GM18909 (cell line): ENCODE results near the gene SERPINB12.

Source experiments
- ATAC-seq: cut with Tn5 transposase; IDR thresholded peaks from one replicate; pipeline ENCODE4 v1.9.1; 2021; ENCODE audit warnings: mild to moderate bottlenecking; ENCODE audit not compliant: unreplicated experiment, poor library complexity

Gene SERPINB12

DNA sequence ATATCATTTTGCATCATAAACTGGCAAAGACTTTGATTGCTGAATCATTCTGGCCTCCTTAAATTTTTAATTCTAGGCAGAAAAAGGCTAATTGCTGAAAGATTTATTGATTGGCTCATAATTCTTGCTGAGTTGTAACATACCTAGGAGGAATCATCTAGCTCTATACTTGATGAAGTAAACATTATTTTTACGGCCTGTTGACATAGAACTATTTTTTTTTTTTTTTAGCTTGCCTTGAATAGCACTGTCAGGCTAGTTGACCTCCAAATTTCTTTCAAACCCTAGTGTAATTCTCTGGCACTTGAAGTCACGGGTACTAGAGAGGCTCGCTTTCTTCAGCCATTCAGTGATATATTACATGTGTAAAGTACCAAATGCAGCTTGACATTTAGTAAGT lies 2.8 kb downstream of the SERPINB12 start:
- no peak for ATAC-seq

DNA sequence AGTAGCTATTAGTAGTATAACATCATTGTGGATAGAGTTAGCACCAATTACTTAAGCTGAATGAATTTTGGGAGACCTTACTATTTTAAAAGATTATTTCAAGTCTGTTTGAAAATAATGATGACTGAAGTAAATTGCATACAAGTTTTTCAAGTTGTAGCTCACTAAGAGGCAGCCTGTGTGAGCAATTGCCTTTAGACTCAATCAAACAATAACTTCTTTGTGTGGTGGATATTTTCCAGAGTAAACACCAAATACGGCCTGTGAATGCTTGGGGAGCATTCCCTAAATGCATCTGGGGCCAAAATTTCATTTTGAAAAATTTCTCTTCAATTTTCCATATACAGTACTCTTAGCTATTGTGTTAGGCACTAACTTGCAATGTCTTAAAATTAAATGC lies 7.9 kb downstream of the SERPINB12 start:
- ATAC-seq: no peak

DNA sequence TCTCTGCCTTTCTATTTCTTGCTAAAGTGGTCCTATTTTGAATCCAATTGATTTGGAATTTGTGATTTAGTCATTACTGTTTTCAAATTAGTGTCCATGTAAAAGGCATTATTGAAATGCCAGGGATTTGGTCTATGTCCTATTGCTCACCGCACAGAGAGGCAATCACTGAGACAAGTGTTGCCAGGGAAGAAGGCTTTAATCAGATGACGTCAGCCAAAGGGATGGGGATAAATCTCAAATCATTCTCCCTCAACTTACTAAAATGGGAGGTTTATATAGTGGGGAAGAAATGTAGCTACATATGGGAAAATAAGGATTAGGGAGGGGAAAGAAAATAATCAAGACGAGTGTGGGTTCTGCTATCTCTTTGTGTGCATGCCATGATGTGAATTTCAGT lies 9.6 kb downstream of the SERPINB12 start:
- no peak for ATAC-seq

DNA sequence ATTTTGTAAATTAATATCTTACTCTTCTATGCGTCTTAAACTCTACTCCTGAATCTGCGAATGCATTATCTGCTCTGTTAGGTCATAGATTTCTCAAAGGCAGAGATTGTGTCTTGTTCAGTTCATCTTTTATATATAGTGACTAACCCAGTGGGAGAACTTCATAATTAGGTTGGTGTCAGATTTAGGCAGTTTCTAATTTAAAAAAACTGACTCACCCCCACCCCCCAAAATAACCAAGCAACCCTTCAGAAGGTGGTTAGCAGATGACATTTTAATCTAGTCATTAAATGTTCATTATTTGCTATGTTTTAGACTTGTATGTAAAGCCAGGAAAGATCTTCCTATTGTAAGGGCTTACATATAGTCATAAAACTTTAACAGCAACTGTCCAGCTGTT lies 10.4 kb downstream of the SERPINB12 start:
- no peak for ATAC-seq

DNA sequence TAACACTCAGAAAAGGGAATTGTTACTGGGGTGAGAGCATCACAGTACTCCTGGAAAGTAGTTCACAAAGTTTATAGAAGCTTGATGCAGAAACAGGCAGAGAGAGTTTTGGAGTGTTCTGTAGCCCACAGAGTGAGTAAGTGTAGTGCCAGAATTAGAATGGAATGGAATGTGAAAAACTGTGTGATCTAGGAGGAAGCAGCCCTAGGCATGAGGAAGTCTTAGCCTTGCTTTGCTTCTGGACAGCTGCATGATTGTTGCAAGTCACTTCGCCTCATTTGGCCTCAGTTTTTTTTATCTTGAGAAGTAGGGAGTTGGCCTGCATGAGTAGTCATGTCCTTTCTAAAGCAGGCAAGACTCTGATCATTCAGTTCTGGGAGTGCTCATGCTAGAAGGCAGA lies 10.9 kb downstream of the SERPINB12 start:
- no peak for ATAC-seq

DNA sequence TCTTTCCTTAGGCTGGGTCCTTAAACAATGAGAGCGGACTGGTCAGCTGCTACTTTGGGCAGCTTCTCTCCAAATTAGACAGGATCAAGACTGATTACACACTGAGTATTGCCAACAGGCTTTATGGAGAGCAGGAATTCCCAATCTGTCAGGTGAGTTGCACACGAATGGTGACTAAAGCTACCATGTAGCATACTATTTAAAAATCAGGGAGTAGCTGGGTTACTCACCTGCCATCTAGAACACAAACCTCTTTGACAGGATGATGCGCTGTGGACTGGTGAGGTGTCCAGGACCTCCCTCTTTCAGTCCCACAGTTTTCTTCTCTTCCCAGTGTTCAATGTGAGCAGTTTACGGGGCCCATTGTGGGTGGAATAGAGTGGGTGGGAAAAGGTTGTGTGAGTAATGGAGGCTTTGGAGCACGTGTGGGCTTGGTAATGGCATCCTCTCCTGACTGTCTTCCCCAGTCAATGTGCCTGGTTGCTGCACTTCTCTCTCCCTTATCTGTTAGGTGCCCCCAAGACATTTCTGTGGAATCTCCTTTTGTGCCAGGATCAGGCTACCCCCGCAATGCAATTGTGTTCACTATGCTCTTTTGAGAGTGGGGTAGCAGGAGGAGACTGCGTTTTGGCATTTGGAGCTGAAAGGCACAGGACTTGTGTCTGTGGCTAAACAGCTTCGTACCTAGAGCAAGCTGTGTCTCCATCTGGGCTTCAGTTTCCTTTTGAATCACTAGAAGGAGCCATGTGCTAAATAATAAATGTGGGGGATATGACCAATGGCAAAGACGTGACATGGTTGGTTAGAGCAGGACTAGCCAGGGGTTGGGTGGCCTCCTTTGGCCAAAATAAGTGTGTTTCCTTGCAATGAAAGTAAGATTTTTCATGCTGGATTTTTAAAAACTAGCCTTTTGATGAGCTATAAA lies 17.7 kb downstream of the SERPINB12 start:
- no peak for ATAC-seq

DNA sequence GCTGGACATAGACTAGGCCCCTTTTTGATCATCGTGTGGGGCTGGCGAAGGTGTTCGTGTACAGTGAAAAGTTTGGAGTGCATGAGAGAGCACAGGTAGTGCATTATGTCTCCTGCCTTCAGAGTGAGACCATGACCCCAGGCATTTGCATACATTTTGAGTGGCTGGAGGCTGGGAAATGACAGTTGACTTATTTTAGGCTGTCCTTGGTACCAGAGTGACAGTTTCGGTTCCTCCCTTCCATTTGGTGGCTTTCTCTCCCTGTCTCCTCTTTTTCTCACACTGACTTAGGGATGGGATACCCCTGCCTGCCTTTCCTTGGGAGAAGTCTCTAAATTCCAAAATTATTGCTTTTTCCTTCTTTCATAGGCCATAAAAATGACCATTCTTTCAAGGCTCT lies 20.1 kb downstream of the SERPINB12 start:
- ATAC-seq: peak; percentile 76

DNA sequence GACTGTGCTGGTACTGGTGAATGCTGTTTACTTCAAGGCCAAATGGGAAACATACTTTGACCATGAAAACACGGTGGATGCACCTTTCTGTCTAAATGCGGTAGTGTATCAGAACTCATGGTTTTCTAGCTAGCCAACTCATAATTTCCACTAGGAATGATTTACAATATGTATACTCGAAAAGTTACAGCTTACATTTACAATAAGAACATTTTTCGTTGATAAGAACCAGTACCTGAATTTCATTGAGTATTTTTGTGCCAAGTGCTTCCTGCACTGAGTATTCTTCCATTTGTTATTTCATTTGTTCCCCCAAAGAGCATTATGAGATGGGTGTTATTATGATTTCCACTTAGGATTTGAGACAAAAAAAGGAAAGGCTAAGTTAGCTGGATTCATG lies 21.9 kb downstream of the SERPINB12 start:
- no peak for ATAC-seq

DNA sequence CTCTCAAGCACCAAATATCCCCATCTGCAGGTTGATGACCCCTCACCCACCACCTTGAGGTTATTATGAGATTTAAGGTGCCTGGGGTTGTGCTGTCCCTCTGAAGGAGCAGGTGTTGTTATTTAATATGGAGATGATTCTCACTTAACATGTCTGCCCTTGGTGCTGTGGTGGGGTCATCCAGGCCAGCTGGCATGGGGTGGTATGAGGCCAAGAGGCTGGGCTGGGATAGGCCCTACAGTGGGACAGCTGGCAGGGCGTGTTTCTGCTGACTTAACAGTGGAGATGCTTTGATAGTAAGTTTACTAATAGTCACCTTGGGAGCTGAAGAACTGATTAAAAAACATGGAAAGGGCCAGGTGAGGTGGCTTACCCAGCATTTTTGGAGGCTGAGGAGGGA lies 22.4 kb downstream of the SERPINB12 start:
- ATAC-seq: no peak

DNA sequence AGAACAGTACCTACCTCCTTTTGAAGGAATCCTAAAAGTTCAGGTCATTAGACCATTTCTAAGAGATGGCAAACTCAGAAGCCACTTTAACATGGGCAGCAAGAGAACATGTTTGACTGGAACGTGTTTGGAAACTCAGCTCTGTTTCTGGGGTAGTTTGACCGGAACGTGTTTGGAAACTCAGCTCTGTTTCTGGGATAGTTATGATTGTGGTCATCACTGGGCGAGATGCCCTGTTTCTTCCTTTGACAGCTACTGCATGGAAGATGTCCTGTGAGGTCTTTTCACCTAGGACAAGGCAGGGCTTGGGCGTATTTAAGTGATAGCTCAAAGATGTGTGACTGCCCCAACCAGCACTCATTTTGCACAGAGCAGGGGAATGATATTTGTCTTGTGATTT lies 25.1 kb downstream of the SERPINB12 start:
- ATAC-seq: no peak

DNA sequence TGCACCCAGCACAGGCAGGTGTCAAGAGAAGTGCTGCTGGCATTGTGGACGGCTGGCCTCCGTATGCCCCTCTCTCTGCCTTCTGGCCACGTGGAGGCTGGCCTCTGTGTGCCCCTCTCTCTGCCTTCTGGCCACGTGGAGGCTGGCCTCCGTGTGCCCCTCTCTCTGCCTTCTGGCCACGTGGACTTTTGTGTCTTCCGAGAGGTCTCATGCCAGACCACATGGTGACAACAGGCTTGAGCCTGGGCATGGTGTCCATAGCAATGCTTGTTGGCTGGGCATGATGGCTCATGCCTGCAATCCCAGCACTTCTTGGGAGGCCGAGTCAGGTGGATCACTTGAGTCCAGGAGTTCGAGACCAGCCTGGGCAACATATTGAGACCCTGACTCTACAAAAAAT lies 25.7 kb downstream of the SERPINB12 start:
- no peak for ATAC-seq

DNA sequence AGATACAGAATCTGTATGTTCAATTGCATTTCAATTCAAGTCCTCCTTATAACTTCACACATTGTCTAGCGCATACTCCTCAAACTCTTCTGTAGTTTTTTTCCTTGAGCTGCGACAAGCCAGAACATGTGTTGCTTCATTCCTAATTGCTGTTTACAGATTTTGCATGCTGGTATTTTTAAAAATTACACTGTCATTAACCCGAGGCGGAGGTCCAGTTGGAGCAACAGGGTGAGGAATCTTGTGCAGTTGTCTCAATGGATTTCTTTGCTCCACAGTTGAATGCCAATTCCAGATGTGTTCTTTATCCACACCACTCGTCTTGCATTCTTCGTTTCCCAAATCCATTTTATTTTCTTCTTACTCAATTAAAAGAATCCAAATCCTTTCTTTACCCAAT lies 28.6 kb downstream of the SERPINB12 start:
- no peak for ATAC-seq

DNA sequence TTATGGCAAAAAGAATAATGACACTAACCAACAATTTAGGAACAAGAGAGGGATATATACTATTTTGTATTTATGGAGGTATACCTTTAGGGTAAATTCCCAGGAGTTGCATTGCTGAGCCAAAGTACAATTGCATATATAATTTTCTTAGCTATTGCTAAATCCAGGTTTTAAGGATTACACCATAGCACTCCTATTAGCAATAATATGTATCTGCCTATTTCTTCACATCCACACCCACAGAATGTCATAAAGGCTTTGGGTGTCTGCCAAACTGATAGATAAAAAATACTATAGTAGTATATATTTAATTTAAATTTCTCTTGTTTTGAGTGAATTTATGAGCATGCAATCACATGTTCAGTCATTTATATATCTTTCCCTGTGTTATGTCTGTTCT lies 33.5 kb downstream of the SERPINB12 start:
- ATAC-seq: no peak

DNA sequence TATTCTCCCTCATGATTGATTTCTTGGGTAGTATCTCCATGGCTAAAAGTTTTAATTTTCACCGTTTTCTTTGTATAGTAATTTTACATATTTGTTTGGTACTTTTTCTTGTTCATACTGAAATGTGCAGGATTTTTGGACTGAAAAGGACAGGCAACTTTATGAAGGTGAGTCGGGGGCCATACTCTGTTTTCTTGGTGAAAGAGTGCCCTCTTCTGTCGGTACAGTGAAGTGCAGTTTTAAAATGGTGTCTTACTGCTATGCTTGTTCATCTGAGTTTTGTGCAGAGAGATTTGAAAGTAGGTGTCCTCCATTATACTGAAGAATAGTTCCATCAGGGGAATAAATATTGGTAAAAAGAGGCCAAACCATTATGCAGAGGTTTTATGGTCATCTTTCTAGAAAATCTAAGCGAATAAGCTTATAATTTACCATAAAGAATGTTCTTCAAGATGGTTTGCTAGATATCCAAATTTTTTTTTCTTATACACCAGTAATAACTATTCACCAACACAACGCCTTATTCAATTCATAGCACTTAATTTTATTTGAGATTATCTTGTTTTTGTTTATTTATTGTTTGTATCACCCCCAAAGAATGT lies 36.3 kb downstream of the SERPINB12 start:
- ATAC-seq: no peak

DNA sequence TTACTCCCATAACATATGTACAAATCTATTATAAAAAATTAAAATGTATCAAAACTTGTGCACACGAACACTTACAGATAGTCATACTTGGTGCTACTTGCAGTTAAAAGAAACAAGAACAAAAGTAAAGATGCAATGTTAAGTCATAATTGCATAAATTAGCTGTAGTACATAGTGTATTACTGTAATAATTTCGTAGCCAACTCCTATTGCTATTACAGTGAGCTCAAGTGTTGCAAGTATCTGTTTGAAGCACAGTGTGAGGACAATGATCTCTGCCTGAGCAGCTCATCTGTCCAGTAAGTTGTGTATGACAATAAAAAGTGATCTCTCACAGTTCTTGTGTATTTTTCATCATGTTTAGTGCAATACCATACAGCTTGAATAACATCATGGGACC lies 37.4 kb downstream of the SERPINB12 start:
- ATAC-seq: no peak

DNA sequence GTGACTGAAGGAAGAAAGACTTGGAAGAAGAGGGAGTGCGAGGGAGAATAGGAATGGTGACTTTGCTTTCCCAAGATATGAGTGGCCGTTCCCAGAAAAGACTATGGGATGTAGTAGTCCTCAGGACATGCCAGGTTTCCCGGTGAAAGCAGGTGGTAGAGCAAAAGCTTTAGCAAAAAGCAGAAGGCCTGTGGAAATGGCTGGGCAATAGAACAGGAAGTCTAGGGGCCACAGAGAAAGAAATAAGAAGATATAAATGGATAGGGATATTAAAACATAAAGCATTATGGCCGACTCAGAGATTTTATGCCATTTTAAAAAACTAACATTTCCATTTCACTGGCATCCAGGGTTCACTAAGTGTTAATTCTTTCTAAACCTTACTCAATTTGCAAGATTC lies 43.8 kb downstream of the SERPINB12 start:
- no peak for ATAC-seq

DNA sequence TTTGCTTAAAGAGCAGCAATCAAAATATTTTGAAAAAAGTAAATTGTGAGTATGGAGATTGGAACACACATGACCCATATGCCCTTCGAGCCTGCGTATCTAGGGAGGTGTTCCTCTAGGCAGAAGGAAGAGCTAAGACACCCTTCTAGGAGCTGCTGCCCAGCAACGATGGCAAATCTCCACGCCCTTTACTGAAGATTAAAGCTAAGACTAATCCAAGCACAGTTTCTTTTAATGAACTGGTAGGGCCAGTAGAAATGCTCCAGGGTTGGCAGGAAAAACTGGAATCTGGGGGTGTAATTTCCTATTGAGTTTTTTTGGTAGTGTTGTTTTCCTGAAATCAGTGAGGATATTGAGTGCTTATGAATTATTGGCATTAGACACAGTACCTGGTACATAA lies 44.3 kb downstream of the SERPINB12 start:
- ATAC-seq: no peak

DNA sequence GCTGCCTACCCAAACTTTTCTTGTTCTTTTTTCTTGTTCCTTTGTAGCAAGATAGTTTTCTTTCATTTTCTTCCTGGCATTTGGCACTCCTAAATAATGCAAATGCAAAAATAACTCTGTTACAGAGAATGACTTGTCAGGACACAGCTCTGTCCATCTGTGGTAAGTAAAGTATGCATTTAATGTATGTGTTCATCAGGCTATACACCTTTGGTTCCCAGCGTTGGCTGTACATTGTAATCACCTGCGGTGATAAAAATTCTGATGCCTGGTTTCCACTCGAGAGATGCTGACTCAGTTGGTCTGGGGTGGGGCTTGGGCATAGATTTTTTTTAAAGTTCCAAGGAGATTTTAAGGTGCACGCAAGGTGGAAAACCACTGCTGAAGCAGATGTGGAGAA lies 44.8 kb downstream of the SERPINB12 start, which contains the start of gene SERPINB13:
Gene SERPINB13, plus strand, starts transcription at position 378 of the 400 bp plus-strand sequence. CDS start 1,325 bp downstream, outside the sequence.
- ATAC-seq: no peak

DNA sequence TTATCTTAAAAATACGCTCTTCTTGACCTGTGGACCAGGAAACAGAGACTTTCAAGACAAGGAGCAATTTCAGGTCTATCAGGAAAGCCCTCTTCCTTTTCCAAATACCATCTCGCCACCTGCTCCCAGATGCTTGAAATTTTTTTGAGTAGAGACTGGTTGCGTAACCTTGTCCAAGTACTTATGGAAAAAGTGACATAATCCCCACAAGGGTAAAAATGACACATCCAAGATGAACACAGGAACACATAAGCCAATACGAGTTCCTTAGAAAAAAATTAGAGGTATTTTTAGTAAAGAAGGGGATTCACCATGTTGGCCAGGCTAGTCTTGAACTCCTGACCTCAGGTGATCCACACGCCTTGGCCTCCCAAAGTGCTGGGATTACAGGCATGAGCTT lies 46.7 kb downstream of the SERPINB12 start:
- no peak for ATAC-seq

DNA sequence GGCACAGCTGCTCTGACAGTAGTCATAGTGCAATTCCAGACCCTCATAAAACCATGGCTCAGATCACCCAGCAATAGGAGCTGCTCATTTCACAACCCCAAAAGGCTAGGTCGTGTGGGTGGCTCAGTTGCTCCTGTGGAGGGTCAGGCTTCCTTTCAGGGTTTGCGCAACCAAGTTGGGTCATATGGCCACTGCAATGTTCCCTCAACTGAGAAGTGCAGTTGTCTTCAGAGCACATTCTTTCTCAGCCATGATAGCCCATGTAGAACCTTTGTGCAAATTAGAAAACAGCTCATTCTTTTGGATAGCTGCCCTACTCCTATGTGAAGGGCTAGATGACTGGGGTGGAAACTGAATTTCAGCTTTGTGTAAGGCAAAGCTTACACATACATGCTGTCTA lies 48.2 kb downstream of the SERPINB12 start:
- no peak for ATAC-seq

DNA sequence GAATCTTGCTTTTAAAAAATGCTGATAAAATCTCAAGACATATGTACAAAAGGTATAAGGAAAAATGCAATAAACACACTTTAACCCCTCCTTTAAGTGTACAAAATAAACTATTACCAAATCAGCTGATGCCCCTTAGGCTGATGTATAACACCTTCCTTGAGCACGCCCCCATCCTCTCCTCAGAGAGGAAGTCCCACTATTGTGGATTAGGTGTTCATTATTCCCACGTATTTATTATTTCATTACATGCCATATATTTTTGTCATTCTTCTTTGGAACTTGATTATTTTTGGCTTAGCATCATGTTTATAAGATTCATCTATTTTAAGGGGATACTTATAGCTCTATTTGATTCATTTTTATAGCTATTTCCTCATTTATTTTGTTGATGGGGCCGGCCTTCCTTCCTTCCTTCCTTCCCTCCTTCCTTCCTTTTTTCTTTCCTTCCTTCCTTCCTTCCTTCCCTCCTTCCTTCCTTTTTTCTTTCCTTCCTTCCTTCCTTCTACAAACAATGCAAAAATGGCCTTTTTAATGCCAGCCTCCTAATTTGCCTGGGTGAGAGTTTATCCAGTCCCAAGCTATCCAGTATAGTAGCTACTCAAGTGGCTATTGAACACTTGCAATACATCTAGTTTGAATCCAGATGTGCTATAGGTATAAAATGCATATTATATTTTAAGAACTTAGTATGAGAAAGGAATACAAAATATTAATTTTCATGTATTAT lies 49.0 kb downstream of the SERPINB12 start:
- ATAC-seq: no peak
